ENCODE measurements around the gene CADM4. TPM values are rescaled to one million over a fixed set of nuclear protein-coding genes. Genes with fewer than 3 reads are reported as not detected.

The CADM4 gene
- total and polyA plus RNA-seq, 2 of the 8 experiments (the other 6 are each of a cell fraction or from before 2014, with no cell fraction given), result 13.5 to 25.0 TPM

GRCh38 chr19:43674596-43674995 is 34.9 kb upstream of the CADM4 start:
- no peak for FAIRE-seq
- no peak overlapping the region for H2AFZ ChIP-seq (ENCODE audit: low read length)
- no peaks in the 10 kb centered on the region for H3K79me2 ChIP-seq (ENCODE audit: control insufficient read depth in 1 of 2, insufficient read depth in 2 of 2, low read length in 2 of 2)
- H2AK5ac ChIP-seq (ENCODE audit: low read depth, low read length), result no peak overlapping the region
- no peak overlapping the region for H3K18ac ChIP-seq (ENCODE audit: extremely low read depth, low read length)
- no peak for DNase-seq (ENCODE audit: low read depth in 1 of 2, low spot score in 2 of 2)
- H3K56ac ChIP-seq (replicated peaks; ENCODE audit: insufficient read length, low read depth, low read length), result no peak overlapping the region
- no peak overlapping the region for H2BK15ac ChIP-seq (ENCODE audit: low read length)
- no peak overlapping the region for H4K5ac ChIP-seq (ENCODE audit: insufficient read length, low read depth, low read length)
- peaks cover 0 to 2% of the 10 kb centered on the region in 2 experiments for H4K20me1 ChIP-seq (replicated peaks in 1 of 2; ENCODE audit: control insufficient read depth in 1 of 2, insufficient read depth in 2 of 2, low read length in 2 of 2)
- H3K4ac ChIP-seq (replicated peaks; ENCODE audit: insufficient read length, low read depth, low read length), result no peak overlapping the region
- peaks cover 0 to 6% (median 2%) of the 10 kb centered on the region in 4 experiments; a peak in 2 of 7 replicates for H3K27me3 ChIP-seq (replicated peaks in 1 of 4; ENCODE audit: control insufficient read depth in 3 of 4, extremely low read depth in 1 of 4, insufficient read depth in 3 of 4, low read length in 3 of 4)
- no peak overlapping the region; a peak in 1 of 7 replicates for H3K9ac ChIP-seq (replicated peaks in 1 of 4; ENCODE audit: extremely low read depth in 1 of 4, low read depth in 3 of 4, low read length in 3 of 4)
- no peak overlapping the region for H3K27ac ChIP-seq (ENCODE audit: low read depth, low read length)
- H2BK20ac ChIP-seq (ENCODE audit: low read length), result no peak overlapping the region
- no peak overlapping the region for H3K23ac ChIP-seq (ENCODE audit: insufficient read length)
- H3K4me3 ChIP-seq (ENCODE audit: extremely low read depth in 1 of 4, insufficient read depth in 2 of 4, low read depth in 3 of 4, low read length in 4 of 4), result no peak overlapping the region
- H3K79me1 ChIP-seq (ENCODE audit: low read depth, low read length), result no peaks in the 10 kb centered on the region
- no peaks in the 10 kb centered on the region for H3K36me3 ChIP-seq (ENCODE audit: control insufficient read depth in 2 of 4, insufficient read depth in 4 of 4, low read length in 3 of 4)
- ChIA-PET CTCF (ENCODE audit: partially characterized antibody) (interaction anchor here (0.6 to 1.2 kb wide), 2 partner anchors 51 to 490 kb away, joined by 3 read pairs; partner anchors contain the start of gene ZNF226), POLR2A (ENCODE audit: partially characterized antibody) (no interaction called here)
- no peak overlapping the region for H2BK5ac ChIP-seq (ENCODE audit: low read depth, low read length)
- no peak overlapping the region for H4K8ac ChIP-seq (ENCODE audit: extremely low read depth, insufficient read depth, low read length)
- no peak overlapping the region for H3K4me2 ChIP-seq (ENCODE audit: insufficient read depth in 1 of 2, low read depth in 2 of 2, low read length in 2 of 2)
- 95% methylated on average over 3 of the region's 3 CpGs; no CpG with 5 or more reads in 1 of the 2 experiments for WGBS, 2 experiments (ENCODE audit: extremely low coverage in 1 of 2, insufficient coverage in 1 of 2, insufficient read length in 1 of 2, insufficient replicate concordance in 2 of 2, low coverage in 1 of 2, low lambda C conversion rate in 2 of 2, missing lambda C conversion rate in 1 of 2)
- no peak overlapping the region for H2BK120ac ChIP-seq (replicated peaks; ENCODE audit: low read depth, low read length)
- H3K14ac ChIP-seq (ENCODE audit: insufficient read length), result no peak overlapping the region
- H2BK12ac ChIP-seq (ENCODE audit: low read depth, low read length), result no peak overlapping the region
- peaks cover 0 to 11% (median 8%) of the 10 kb centered on the region in 4 experiments for H3K4me1 ChIP-seq (replicated peaks in 1 of 4; ENCODE audit: control insufficient read depth in 3 of 4, insufficient read depth in 4 of 4, low read length in 3 of 4)
- peaks cover 9% of the 10 kb centered on the region; the same call in 1 of the 2 replicates for H3K23me2 ChIP-seq (ENCODE audit: low read depth, low read length)
- H3K9me3 ChIP-seq (ENCODE audit: insufficient read depth in 2 of 2, low read depth in 1 of 2, low read length in 1 of 2), result no peaks in the 10 kb centered on the region
- H4K91ac ChIP-seq (replicated peaks; ENCODE audit: insufficient read length, low read length), result no peak overlapping the region
- TF ChIP-seq MAFK (IDR thresholded peaks at IDR 0.05; ENCODE audit: low read depth, low read length) (no peak), RAD21 (IDR thresholded peaks at IDR 0.05 in 1 of 2, conservative IDR thresholded peaks at IDR 0.05 in 1 of 2; ENCODE audit: low read depth in 2 of 2, low read length in 2 of 2) (no peak), EZH2 (IDR thresholded peaks at IDR 0.05; ENCODE audit: low read depth, low read length, severe bottlenecking) (no peak), KDM1A (IDR thresholded peaks at IDR 0.05; ENCODE audit: borderline replicate concordance, low read length) (no peak), SAP30 (IDR thresholded peaks at IDR 0.05; ENCODE audit: insufficient read depth, insufficient replicate concordance, low read length) (no peak), SP1 (IDR thresholded peaks at IDR 0.05; ENCODE audit: low read depth, low read length) (no peak)
